Fibroblast of upper back skin (primary cell): Measurements from ENCODE around the gene SULT1B1.
"Not testable (repeated sequence)": the region's sequence is repeated elsewhere in the genome, so short reads cannot be mapped to it uniquely, and the experiment has no call there.

Experiments used
- DNase-seq: peaks from one replicate; pipeline ENCODE4 v3.0.0-alpha.2; 2013

Gene SULT1B1

GRCh38 chr4:69760455-69760854 is at the start of gene SULT1B1:
TSS of gene SULT1B1 (minus strand) at chr4:69760620. CDS start at chr4:69755217, 5,403 bp downstream.
- DNase-seq: peak; percentile 60

GRCh38 chr4:69800599-69800998 is 40.2 kb upstream of the SULT1B1 start:
- DNase-seq: peak; percentile 65

- no peak for DNase-seq
These were observed 38.9 kb upstream of the SULT1B1 start for GRCh38 chr4:69799337-69799736.

GRCh38 chr4:69793732-69794131 is 33.3 kb upstream of the SULT1B1 start:
- DNase-seq: no peak

- peak; percentile 21 for DNase-seq
These were observed 27.5 kb upstream of the SULT1B1 start for GRCh38 chr4:69787879-69788278.

GRCh38 chr4:69786547-69786946 is 26.1 kb upstream of the SULT1B1 start:
- no peak for DNase-seq

- DNase-seq: no peak
These were observed 24.9 kb upstream of the SULT1B1 start for GRCh38 chr4:69785211-69785831.

- no peak for DNase-seq
These were observed 22.4 kb upstream of the SULT1B1 start for GRCh38 chr4:69782651-69783310.

- DNase-seq: no peak
These were observed 21.3 kb upstream of the SULT1B1 start for GRCh38 chr4:69781458-69782418.

- DNase-seq: no peak
These were observed 19.7 kb upstream of the SULT1B1 start for GRCh38 chr4:69780141-69780540.

- no peak for DNase-seq
These were observed 16.3 kb upstream of the SULT1B1 start for GRCh38 chr4:69776696-69777095.

- no peak for DNase-seq
These were observed 15.0 kb upstream of the SULT1B1 start for GRCh38 chr4:69775321-69775867.

- no peak for DNase-seq
These were observed 13.1 kb upstream of the SULT1B1 start for GRCh38 chr4:69773484-69773883.

GRCh38 chr4:69768554-69768953 is 8.1 kb upstream of the SULT1B1 start:
- DNase-seq: not testable (repeated sequence)

GRCh38 chr4:69765751-69766150 is 5.3 kb upstream of the SULT1B1 start:
- no peak for DNase-seq

- no peak for DNase-seq
These were observed 3.9 kb upstream of the SULT1B1 start for GRCh38 chr4:69764311-69764710.

- no peak for DNase-seq
These were observed 2.8 kb upstream of the SULT1B1 start for GRCh38 chr4:69763233-69763632.

GRCh38 chr4:69759189-69759604 is 1.2 kb downstream of the SULT1B1 start:
- DNase-seq: no peak

GRCh38 chr4:69757464-69757863 is 3.0 kb downstream of the SULT1B1 start:
- DNase-seq: no peak

- no peak for DNase-seq
These were observed 5.4 kb downstream of the SULT1B1 start for GRCh38 chr4:69754926-69755580.

- peak; percentile 41 for DNase-seq
These were observed 6.7 kb downstream of the SULT1B1 start for GRCh38 chr4:69753686-69754085.

GRCh38 chr4:69750346-69750745 is 10.1 kb downstream of the SULT1B1 start:
- no peak for DNase-seq

- peak; percentile 67 for DNase-seq
These were observed 10.6 kb downstream of the SULT1B1 start for GRCh38 chr4:69749771-69750170.
